ENCODE measurements around the gene HEPH.

Gene HEPH

DNA sequence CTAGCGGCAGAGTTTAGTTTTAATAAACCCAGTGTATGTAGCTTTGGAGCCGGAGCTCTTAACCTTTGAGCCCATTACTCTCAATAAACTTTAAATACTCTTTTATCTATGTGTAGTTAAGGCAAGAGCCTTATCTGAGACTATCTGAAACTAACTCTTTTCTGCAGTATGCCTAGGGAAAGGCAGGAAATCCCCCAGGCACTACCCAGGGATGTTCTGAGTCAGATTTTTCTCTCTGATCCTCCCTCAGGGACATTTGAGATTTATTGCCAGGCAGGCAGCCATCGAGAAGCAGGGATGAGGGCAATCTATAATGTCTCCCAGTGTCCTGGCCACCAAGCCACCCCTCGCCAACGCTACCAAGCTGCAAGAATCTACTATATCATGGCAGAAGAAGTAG lies 39.1 kb downstream of the HEPH start:
- TF ChIP-seq TOX (CRISPR knock-in tag; IDR thresholded peaks at IDR 0.05; ENCODE audit: borderline replicate concordance) (no peak), TCF4 (CRISPR knock-in tag; IDR thresholded peaks at IDR 0.05; ENCODE audit: borderline replicate concordance) (no peak), SNAI2 (CRISPR knock-in tag; IDR thresholded peaks at IDR 0.05) (no peak), CSDC2 (CRISPR knock-in tag; IDR thresholded peaks at IDR 0.05) (no peak), ISL1 (CRISPR knock-in tag; IDR thresholded peaks at IDR 0.05) (no peak), ZC3H10 (CRISPR knock-in tag; IDR thresholded peaks at IDR 0.05) (no peak), ZNF8 (CRISPR knock-in tag; IDR thresholded peaks at IDR 0.05) (no peak), ZNF70 (CRISPR knock-in tag; IDR thresholded peaks at IDR 0.05) (no peak), RARB (CRISPR knock-in tag; IDR thresholded peaks at IDR 0.05) (no peak), ARNTL (CRISPR knock-in tag; IDR thresholded peaks at IDR 0.05; ENCODE audit: borderline replicate concordance, low read depth) (no peak), BACH2 (CRISPR knock-in tag; IDR thresholded peaks at IDR 0.05; ENCODE audit: borderline replicate concordance) (no peak), GLIS3 (CRISPR knock-in tag; IDR thresholded peaks at IDR 0.05) (no peak), PPARA (CRISPR knock-in tag; IDR thresholded peaks at IDR 0.05; ENCODE audit: borderline replicate concordance) (no peak), OSR1 (CRISPR knock-in tag; IDR thresholded peaks at IDR 0.05) (no peak)
- TF ChIP-seq, protein P1, sequence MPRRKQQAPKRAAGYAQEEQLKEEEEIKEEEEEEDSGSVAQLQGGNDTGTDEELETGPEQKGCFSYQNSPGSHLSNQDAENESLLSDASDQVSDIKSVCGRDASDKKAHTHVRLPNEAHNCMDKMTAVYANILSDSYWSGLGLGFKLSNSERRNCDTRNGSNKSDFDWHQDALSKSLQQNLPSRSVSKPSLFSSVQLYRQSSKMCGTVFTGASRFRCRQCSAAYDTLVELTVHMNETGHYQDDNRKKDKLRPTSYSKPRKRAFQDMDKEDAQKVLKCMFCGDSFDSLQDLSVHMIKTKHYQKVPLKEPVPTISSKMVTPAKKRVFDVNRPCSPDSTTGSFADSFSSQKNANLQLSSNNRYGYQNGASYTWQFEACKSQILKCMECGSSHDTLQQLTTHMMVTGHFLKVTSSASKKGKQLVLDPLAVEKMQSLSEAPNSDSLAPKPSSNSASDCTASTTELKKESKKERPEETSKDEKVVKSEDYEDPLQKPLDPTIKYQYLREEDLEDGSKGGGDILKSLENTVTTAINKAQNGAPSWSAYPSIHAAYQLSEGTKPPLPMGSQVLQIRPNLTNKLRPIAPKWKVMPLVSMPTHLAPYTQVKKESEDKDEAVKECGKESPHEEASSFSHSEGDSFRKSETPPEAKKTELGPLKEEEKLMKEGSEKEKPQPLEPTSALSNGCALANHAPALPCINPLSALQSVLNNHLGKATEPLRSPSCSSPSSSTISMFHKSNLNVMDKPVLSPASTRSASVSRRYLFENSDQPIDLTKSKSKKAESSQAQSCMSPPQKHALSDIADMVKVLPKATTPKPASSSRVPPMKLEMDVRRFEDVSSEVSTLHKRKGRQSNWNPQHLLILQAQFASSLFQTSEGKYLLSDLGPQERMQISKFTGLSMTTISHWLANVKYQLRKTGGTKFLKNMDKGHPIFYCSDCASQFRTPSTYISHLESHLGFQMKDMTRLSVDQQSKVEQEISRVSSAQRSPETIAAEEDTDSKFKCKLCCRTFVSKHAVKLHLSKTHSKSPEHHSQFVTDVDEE (CRISPR knock-in tag; IDR thresholded peaks at IDR 0.05): no peak
- TF ChIP-seq, protein P2, sequence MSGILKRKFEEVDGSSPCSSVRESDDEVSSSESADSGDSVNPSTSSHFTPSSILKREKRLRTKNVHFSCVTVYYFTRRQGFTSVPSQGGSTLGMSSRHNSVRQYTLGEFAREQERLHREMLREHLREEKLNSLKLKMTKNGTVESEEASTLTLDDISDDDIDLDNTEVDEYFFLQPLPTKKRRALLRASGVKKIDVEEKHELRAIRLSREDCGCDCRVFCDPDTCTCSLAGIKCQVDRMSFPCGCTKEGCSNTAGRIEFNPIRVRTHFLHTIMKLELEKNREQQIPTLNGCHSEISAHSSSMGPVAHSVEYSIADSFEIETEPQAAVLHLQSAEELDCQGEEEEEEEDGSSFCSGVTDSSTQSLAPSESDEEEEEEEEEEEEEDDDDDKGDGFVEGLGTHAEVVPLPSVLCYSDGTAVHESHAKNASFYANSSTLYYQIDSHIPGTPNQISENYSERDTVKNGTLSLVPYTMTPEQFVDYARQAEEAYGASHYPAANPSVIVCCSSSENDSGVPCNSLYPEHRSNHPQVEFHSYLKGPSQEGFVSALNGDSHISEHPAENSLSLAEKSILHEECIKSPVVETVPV (CRISPR knock-in tag; IDR thresholded peaks at IDR 0.05): no peak
- TF ChIP-seq, protein P3, sequence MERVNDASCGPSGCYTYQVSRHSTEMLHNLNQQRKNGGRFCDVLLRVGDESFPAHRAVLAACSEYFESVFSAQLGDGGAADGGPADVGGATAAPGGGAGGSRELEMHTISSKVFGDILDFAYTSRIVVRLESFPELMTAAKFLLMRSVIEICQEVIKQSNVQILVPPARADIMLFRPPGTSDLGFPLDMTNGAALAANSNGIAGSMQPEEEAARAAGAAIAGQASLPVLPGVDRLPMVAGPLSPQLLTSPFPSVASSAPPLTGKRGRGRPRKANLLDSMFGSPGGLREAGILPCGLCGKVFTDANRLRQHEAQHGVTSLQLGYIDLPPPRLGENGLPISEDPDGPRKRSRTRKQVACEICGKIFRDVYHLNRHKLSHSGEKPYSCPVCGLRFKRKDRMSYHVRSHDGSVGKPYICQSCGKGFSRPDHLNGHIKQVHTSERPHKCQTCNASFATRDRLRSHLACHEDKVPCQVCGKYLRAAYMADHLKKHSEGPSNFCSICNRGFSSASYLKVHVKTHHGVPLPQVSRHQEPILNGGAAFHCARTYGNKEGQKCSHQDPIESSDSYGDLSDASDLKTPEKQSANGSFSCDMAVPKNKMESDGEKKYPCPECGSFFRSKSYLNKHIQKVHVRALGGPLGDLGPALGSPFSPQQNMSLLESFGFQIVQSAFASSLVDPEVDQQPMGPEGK (CRISPR knock-in tag; IDR thresholded peaks at IDR 0.05; ENCODE audit: borderline replicate concordance): no peak
- TF ChIP-seq, protein P4, sequence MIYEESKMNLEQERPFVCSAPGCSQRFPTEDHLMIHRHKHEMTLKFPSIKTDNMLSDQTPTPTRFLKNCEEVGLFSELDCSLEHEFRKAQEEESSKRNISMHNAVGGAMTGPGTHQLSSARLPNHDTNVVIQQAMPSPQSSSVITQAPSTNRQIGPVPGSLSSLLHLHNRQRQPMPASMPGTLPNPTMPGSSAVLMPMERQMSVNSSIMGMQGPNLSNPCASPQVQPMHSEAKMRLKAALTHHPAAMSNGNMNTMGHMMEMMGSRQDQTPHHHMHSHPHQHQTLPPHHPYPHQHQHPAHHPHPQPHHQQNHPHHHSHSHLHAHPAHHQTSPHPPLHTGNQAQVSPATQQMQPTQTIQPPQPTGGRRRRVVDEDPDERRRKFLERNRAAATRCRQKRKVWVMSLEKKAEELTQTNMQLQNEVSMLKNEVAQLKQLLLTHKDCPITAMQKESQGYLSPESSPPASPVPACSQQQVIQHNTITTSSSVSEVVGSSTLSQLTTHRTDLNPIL (CRISPR knock-in tag; IDR thresholded peaks at IDR 0.05; ENCODE audit: low read depth): no peak
- no peak for ATAC-seq

DNA sequence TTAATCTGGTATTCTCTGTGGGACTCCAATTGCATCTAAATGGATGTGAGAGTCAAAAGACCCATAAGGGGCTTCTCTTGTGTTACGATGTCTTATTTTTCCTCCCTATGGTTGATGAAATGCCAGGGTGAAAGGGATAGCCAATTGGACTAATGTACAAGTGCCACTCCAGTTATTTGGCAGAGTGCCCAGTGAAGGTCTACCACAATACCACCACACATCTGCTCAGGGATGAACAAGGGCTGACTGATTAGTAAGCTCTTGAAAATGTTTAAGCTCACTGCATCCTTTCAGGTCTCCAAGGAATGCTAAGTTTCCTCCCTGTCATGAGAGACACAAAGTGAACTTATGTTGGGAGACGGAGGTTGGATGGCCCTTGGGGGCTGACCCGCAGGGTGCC lies 57.8 kb downstream of the HEPH start:
- TF ChIP-seq, protein P3 (CRISPR knock-in tag; IDR thresholded peaks at IDR 0.05; ENCODE audit: borderline replicate concordance): no peak
- TF ChIP-seq BACH2 (CRISPR knock-in tag; IDR thresholded peaks at IDR 0.05; ENCODE audit: borderline replicate concordance) (no peak), ISL1 (CRISPR knock-in tag; IDR thresholded peaks at IDR 0.05) (no peak), TOX (CRISPR knock-in tag; IDR thresholded peaks at IDR 0.05; ENCODE audit: borderline replicate concordance) (no peak), ZFP30 (CRISPR knock-in tag; IDR thresholded peaks at IDR 0.05) (no peak), TCF4 (CRISPR knock-in tag; IDR thresholded peaks at IDR 0.05; ENCODE audit: borderline replicate concordance) (no peak), ZNF70 (CRISPR knock-in tag; IDR thresholded peaks at IDR 0.05) (no peak), GLIS3 (CRISPR knock-in tag; IDR thresholded peaks at IDR 0.05) (no peak), RARB (CRISPR knock-in tag; IDR thresholded peaks at IDR 0.05) (no peak), PPARA (CRISPR knock-in tag; IDR thresholded peaks at IDR 0.05; ENCODE audit: borderline replicate concordance) (no peak), ARNTL (CRISPR knock-in tag; IDR thresholded peaks at IDR 0.05; ENCODE audit: borderline replicate concordance, low read depth) (no peak), SNAI2 (CRISPR knock-in tag; IDR thresholded peaks at IDR 0.05) (no peak)
- TF ChIP-seq, protein P2 (CRISPR knock-in tag; IDR thresholded peaks at IDR 0.05): no peak
- TF ChIP-seq, protein P4 (CRISPR knock-in tag; IDR thresholded peaks at IDR 0.05; ENCODE audit: low read depth): no peak
- TF ChIP-seq, protein P5, sequence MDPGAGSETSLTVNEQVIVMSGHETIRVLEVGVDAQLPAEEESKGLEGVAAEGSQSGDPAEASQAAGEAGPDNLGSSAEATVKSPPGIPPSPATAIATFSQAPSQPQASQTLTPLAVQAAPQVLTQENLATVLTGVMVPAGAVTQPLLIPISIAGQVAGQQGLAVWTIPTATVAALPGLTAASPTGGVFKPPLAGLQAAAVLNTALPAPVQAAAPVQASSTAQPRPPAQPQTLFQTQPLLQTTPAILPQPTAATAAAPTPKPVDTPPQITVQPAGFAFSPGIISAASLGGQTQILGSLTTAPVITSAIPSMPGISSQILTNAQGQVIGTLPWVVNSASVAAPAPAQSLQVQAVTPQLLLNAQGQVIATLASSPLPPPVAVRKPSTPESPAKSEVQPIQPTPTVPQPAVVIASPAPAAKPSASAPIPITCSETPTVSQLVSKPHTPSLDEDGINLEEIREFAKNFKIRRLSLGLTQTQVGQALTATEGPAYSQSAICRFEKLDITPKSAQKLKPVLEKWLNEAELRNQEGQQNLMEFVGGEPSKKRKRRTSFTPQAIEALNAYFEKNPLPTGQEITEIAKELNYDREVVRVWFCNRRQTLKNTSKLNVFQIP (CRISPR knock-in tag; IDR thresholded peaks at IDR 0.05; ENCODE audit: borderline replicate concordance, low read depth): no peak
- no peak for ATAC-seq
